Stimulated activated CD8-positive, alpha-beta memory T cell treated with anti-CD3 and anti-CD28 coated beads, Interleukin-12 subunit alpha, Interleukin-12 subunit beta, amount 100 ng/mL, for 1 hour (primary cell): ENCODE measurements around the gene CD34.
A peak's percentile ranks its signal among the peaks of the same experiment; 100 is the strongest.

ENCODE experiments used
- DNase-seq: peaks from one replicate; pipeline ENCODE4 v3.0.0-alpha.2; 2020; ENCODE audit warnings: low read depth

Gene CD34

GRCh38 chr1:207872621-207873020 lies 38.3 kb downstream of the CD34 start:
- DNase-seq: no peak

- no peak for DNase-seq
These were observed 39.7 kb downstream of the CD34 start for GRCh38 chr1:207871117-207871649.

GRCh38 chr1:207870306-207871031 lies 40.5 kb downstream of the CD34 start:
- DNase-seq: no peak

GRCh38 chr1:207869859-207870258 lies 41.1 kb downstream of the CD34 start:
- no peak for DNase-seq

GRCh38 chr1:207868774-207869721 lies 41.9 kb downstream of the CD34 start:
- DNase-seq: peak; percentile 47

GRCh38 chr1:207868251-207868773 lies 42.6 kb downstream of the CD34 start:
- DNase-seq: no peak

- DNase-seq: no peak
These were observed 43.5 kb downstream of the CD34 start for GRCh38 chr1:207867136-207868109.

DNA sequence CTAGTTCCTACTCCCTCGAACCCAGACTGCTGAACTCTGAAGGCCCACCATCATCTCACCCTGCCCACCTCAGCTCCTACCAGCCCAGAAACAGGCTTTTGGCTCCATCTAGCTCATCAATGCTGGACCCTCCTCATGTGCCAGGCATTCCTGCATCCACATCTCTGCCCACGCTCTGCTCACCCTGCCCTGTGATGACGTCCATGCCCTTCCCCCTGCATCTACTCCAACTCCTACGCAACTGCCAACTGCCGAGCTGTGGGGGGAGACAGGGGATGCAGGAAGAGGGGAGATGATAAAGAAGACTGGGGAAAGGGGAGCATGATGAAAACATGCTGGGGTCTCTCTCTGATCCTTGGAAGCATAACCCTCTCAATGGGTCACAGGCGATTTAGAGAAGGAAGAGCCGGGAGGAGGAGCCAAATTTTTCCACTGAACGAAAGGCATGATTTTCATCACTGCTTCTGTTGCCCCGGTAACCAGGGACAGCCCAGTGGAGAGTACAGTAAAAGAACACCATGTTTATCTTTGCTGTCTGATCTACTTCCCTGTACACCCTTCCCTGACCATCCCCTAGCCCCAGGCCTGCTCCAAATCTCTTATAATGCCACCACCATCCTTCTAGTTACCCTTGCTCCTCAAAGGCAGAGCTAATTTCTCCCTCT lies 44.3 kb downstream of the CD34 start:
- DNase-seq: no peak

DNA sequence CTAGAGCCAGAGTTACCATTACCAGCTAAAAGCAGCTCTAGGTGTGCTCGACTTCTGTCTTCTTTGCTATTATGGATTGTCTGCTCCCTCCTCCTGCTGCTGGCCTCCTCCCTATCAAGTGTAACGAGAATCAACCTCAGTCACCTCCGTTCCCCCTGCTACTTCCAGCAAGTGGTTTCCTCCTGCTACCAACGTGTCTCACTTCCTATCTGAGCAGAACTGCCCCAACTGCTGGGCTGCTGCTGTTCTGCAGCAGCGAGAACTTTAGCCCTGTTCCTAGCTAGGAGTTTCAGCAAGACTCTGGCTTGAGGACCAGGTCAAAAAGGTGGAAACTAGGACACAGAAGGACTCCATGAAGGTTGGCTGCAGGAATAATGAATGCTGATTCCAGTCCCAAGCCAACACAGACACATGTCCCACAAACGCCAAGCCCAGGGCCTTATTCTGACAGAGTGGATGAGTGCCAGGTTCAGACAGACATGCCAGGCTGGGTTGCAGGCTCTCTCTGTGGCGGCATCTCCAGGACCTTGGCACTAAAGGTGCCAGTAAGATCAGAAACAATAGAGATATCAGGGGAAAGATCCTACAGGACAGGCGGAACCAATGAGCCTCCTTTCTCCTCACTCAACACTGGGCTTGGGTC lies 46.9 kb downstream of the CD34 start:
- no peak for DNase-seq

DNA sequence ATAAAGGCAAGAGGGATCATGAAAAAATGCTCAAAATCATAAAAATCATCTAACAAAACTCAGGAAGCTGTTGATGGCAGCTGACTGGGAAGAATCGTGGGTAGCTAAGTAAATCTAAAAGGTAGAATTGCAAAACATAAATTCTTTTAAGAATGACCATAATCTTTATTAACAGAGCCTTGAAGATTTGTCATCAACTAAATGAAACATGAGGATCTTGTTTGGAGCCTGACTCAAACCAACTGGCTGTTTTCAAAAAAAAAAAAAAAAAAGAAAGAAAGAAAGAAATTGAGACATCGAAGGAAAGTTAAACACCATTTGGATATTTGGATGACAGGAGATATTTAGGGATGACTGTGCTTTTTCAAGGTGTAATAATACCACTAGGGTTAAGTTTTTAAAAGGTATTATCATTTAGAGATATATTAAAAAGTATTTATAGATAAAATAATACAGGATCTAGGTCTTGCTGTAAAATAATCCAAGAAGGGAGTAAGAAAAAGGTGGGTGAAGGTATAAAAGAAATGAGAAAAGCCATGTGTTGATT lies 48.6 kb downstream of the CD34 start:
- no peak for DNase-seq

DNA sequence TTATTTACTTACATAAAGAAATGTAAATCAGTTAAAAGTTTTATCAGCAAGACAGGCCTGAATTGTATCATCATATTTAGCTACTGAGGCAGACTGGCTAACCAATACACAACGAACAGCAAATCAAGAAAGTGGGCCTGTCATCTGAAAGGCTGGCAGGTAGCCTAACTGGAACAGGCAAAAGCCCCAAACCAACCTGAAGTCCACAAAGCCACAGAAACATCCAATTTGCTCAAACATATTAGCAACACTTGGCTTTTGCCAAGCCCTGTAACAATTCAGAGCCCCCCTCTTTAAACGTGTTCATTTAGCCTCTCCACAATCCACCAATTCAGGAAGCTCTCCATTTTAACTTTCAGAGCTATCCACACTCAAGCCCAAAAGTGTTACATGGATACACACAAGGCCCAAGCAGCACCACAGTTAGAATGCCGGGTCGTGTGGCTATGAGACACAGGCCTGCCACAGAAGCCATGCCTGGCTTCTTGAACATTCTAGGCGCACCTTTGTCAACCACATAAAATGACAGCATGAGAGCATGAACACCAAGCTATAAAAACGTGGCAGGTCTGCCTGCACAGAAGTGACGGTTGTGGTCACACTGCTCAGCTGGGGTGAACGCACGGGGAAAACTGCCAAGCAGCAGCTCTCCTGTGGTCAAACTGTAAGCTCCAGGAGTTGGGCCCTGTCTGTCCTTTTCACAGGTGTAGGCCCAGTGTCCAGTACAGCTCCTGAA lies 49.3 kb downstream of the CD34 start:
- peak; percentile 28 for DNase-seq

DNA sequence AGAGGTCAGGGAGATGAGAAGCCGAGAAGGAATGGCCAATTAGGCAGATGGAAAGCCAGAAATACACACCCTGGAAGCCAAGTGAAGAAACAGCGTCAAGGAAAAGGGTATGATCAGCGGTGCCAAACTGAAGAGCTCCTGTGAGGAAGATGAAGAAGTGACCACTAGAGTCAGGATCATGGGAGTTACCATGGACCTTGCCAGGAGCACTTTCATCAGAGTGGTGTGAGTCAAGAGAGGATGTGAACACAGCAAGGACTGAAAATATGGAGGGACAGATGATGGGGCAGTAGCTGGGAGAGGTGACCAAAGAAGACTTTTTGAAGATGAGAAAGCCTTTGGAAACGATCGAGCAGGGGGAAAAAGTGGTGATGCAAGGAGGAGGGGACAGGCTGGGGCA lies 50.4 kb downstream of the CD34 start:
- no peak for DNase-seq

DNA sequence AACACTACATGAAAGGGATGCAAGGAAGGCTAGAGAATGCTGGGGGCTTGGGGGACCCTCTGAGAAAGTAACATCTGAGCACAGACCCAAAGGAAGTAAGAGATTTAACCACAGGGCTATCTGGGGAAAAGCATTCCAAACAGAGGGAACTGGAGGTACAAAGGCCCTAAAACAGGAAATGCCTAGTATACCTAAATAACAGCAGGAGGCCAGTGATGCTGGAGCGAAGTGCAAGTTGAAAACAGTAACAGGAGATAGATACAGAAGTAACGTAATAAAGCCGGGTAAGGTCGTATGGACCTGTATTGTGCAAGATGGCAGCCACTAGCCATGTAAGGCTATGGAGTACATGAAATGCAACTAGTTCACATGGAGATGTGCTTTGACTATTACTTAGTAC lies 52.1 kb downstream of the CD34 start:
- DNase-seq: no peak

GRCh38 chr1:207858281-207858680 lies 52.6 kb downstream of the CD34 start:
- no peak for DNase-seq

DNA sequence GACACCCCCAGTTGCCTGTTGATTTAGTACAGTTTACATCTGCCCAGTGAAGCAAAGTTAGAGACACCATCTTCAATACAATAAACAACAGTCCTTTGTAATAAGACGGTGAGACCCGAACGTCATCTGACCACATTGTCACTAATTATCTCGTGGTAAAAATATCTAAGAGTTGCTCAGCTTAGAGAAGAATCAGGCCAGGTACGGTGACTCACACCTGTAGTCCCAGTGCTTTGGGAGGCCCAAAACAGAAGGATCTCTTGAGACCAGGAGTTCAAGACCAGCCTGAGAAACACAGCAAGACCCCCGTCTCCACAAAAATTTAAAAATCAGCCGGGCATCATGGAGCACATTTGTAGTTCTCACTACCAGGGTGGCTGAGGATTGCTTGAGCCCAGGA lies 53.5 kb downstream of the CD34 start:
- no peak for DNase-seq

GRCh38 chr1:207856276-207857023 lies 54.5 kb downstream of the CD34 start:
- DNase-seq: no peak

DNA sequence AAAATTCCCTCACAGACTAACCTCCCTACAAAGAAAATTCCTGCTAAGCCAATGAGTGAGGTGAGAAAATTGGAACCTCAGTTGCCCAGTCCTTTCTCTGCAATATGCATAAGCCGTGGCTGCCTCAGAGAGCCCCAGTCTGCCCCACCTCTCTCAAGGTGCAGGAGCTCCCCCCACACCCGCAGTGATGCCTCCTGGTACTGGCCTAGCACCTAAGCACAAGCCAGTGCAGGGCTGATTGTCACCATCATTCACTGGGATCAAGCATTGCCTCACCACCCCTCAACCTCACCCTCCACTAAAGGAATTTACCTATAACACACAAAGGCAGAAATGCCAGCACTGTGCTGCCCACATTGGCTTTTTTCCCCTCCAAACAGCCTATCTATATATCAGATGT lies 56.9 kb downstream of the CD34 start:
- DNase-seq: no peak

- DNase-seq: no peak
These were observed 57.6 kb downstream of the CD34 start for GRCh38 chr1:207853372-207853757.
